MCF 10A (cell line): Measurements from ENCODE around the gene EMILIN3. TPM values are rescaled to one million over a fixed set of nuclear protein-coding genes. Genes with fewer than 3 reads are reported as not detected.

Experiments
- BruUV-seq: library from RNA; stranded (reverse); fragments of 400-500 nt; replicated peaks from 2 replicates; lab custom pipeline; 2021; lab: Mats Ljungman, UMichigan
- CTCF ChIA-PET: fragments of 300-600 bp; sonication (Branson Sonifier 250); formaldehyde crosslinking; extraction: SDS; loops from one replicate; lab custom pipeline; 2021; ENCODE audit warnings: antibody characterized with exemption, inconsistent platforms; lab: Yijun Ruan, JAX
- POLR2A ChIA-PET: fragments of 300-600, 350-650 bp; sonication (Branson Sonifier 250); formaldehyde crosslinking; extraction: SDS; loops from one replicate; lab custom pipeline; 2020; ENCODE audit warnings: antibody characterized with exemption, inconsistent platforms; lab: Yijun Ruan, JAX
- DNase-seq: peaks from one replicate; pipeline ENCODE4 v3.0.0-alpha.2; 2018; ENCODE audit not compliant: unreplicated experiment
- H3K27ac Mint-ChIP-seq: one replicate; pipeline ENCODE4 v1.8.0; 2022; ENCODE audit warnings: mild to moderate bottlenecking, low read depth, mixed read lengths; ENCODE audit not compliant: unreplicated experiment
- H3K27me3 Mint-ChIP-seq: one replicate; pipeline ENCODE4 v1.8.0; 2022; ENCODE audit warnings: mixed read lengths; ENCODE audit not compliant: insufficient read depth, unreplicated experiment
- H3K36me3 Mint-ChIP-seq: one replicate; pipeline ENCODE4 v1.8.0; 2022; ENCODE audit warnings: mild to moderate bottlenecking, moderate library complexity, mixed read lengths; ENCODE audit not compliant: insufficient read depth, unreplicated experiment
- H3K4me1 Mint-ChIP-seq: one replicate; pipeline ENCODE4 v1.8.0; 2022; ENCODE audit warnings: mixed read lengths; ENCODE audit not compliant: insufficient read depth, unreplicated experiment
- H3K4me3 Mint-ChIP-seq: one replicate; pipeline ENCODE4 v1.8.0; 2022; ENCODE audit warnings: mild to moderate bottlenecking, moderate library complexity, mixed read lengths; ENCODE audit not compliant: unreplicated experiment
- H3K9me3 Mint-ChIP-seq: one replicate; pipeline ENCODE4 v1.8.0; 2022; ENCODE audit warnings: mixed read lengths; ENCODE audit not compliant: unreplicated experiment
- CTCF ChIP-seq: fragments of 200-600 bp; IDR thresholded peaks from one replicate; pipeline ENCODE4 v1.8.0; 2022; ENCODE audit warnings: antibody characterized with exemption, mild to moderate bottlenecking; ENCODE audit not compliant: unreplicated experiment
- intact Hi-C: fragments of 100-400 bp; cut with micrococcal nuclease; formaldehyde crosslinking; loops from 2 replicates; pipeline ENCODE4 v1.14.1; 2022
- total RNA-seq: library from RNA; stranded (reverse); gene quantifications from 2 replicates; pipeline ENCODE4 v1.2.3, GENCODE V29; 2022

The EMILIN3 gene
- total RNA-seq, 1 experiment from 2014 or later: not detected

- DNase-seq: no peak
- BruUV-seq: no TSS peak
- Mint-ChIP-seq H3K27me3 (no peaks in the 10 kb centered on the region), H3K27ac (no peak overlapping the region), H3K9me3 (no peaks in the 10 kb centered on the region), H3K4me3 (no peak overlapping the region), H3K4me1 (peaks cover 19% of the 10 kb centered on the region), H3K36me3 (no peaks in the 10 kb centered on the region)
- CTCF ChIA-PET: interaction anchor here (0.6 to 6.7 kb wide), 4 partner anchors 13 to 165 kb away, joined by 3 to 314 read pairs (median 4); no protein-coding TSS in a partner anchor
- POLR2A ChIA-PET: no interaction called here
- no peak for TF ChIP-seq CTCF
- intact Hi-C loops: no loop called here
Measured at GRCh38 chr20:41335591-41335990, 31.0 kb downstream of the EMILIN3 start.

- ChIA-PET POLR2A (interaction anchor here (0.6 to 1.6 kb wide), 4 partner anchors 95 to 201 kb away, joined by 3 to 5 read pairs (median 3); no protein-coding TSS in a partner anchor), CTCF (interaction anchor here (0.6 to 2.4 kb wide), 8 partner anchors 12 to 366 kb away, joined by 3 to 16 read pairs (median 4); no protein-coding TSS in a partner anchor)
- no peaks in the 10 kb centered on the region for H3K36me3 Mint-ChIP-seq
- peaks cover 14% of the 10 kb centered on the region for H3K4me1 Mint-ChIP-seq
- intact Hi-C loops: no loop called here
- BruUV-seq: no TSS peak
- no peak overlapping the region for H3K4me3 Mint-ChIP-seq
- no peak overlapping the region for H3K27ac Mint-ChIP-seq
- no peak for TF ChIP-seq CTCF
- no peaks in the 10 kb centered on the region for H3K27me3 Mint-ChIP-seq
- DNase-seq: no peak
- no peaks in the 10 kb centered on the region for H3K9me3 Mint-ChIP-seq
Measured at GRCh38 chr20:41334443-41335421, 31.9 kb downstream of the EMILIN3 start.

GRCh38 chr20:41334036-41334435 is 32.6 kb downstream of the EMILIN3 start:
- intact Hi-C loops: no loop called here
- Mint-ChIP-seq H3K36me3 (no peaks in the 10 kb centered on the region), H3K27me3 (no peaks in the 10 kb centered on the region), H3K4me1 (peaks cover 16% of the 10 kb centered on the region), H3K27ac (no peak overlapping the region), H3K4me3 (no peak overlapping the region), H3K9me3 (no peaks in the 10 kb centered on the region)
- no peak for TF ChIP-seq CTCF
- DNase-seq: no peak
- CTCF ChIA-PET: interaction anchor here (0.8 to 2.4 kb wide), 3 partner anchors 162 to 366 kb away, joined by 3 to 16 read pairs (median 4); no protein-coding TSS in a partner anchor
- no TSS peak for BruUV-seq
- POLR2A ChIA-PET: interaction anchor here (1.6 kb wide), 1 partner anchor 103 kb away, joined by 3 read pairs; no protein-coding TSS in a partner anchor

GRCh38 chr20:41331731-41332130 is 34.9 kb downstream of the EMILIN3 start:
- ChIA-PET CTCF (interaction anchor here (0.6 to 4.8 kb wide), 6 partner anchors 8 to 327 kb away, joined by 3 to 59 read pairs (median 8); partner anchors contain the start of gene LPIN3), POLR2A (interaction anchor here (0.6 to 4.9 kb wide), 3 partner anchors 9 to 91 kb away, joined by 3 to 48 read pairs (median 4); partner anchors contain the start of gene LPIN3)
- DNase-seq: no peak
- Mint-ChIP-seq H3K4me3 (no peak overlapping the region), H3K4me1 (peaks cover 21% of the 10 kb centered on the region), H3K9me3 (no peaks in the 10 kb centered on the region), H3K27ac (no peak overlapping the region), H3K27me3 (no peaks in the 10 kb centered on the region), H3K36me3 (no peaks in the 10 kb centered on the region)
- BruUV-seq: no TSS peak
- intact Hi-C loops: no loop called here
- no peak for TF ChIP-seq CTCF
